Measurements from ENCODE around the gene RUNX2.

RUNX2 gene

GRCh38 chr6:45705137-45705855 is 377.2 kb downstream of the RUNX2 start:
- no peak for DNase-seq (ENCODE audit: low read depth)

DNA sequence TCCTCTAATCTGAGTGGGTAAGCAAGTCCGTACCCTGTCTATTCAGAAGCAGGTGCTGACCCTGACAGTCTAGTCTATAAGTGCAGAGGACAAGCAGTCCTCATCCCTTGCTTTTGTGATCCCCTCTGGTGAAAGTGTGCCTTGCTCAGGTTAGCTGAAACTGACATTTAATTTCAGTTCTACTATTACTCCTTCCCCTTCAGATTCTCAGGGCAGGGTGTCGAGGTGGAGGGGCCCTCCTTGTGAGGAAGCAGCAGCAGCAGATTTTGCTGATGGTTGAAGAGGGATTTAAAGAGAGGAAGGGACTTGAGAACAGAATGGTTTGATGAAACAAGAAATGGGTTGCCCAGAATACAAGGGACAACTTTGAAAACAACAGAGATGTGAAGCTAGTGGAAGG is 378.2 kb downstream of the RUNX2 start:
- DNase-seq (ENCODE audit: low read depth): no peak

GRCh38 chr6:45707176-45707575 is 379.0 kb downstream of the RUNX2 start:
- DNase-seq (ENCODE audit: low read depth): no peak

- DNase-seq (ENCODE audit: low read depth): no peak
Observed at GRCh38 chr6:45709781-45710220, 381.7 kb downstream of the RUNX2 start.

DNA sequence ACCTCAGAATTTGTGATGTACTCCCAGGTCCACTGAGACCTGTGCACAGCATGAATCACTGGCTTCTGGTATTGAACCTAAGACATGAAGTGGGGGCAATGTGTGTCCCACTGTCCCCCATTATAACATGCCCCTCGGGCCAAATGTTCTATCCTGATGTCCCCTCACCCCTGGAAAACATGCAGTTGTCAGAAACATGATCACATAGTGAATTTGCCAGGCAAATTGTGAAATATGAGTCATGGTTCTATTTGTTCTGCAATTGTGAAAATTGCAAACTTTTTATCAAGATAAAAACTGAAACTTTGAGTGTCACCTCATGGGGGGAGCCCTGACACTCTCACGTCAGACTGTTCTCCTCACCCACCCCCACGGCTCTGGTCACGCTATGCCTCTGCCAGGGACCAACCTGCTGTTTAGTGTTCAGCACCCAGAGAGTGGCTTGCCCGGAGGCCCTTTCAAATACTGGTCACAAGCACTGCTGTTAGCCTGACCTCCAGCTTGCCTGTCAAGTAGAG is 382.2 kb downstream of the RUNX2 start:
- peak; percentile 82 for DNase-seq (ENCODE audit: low read depth)

DNA sequence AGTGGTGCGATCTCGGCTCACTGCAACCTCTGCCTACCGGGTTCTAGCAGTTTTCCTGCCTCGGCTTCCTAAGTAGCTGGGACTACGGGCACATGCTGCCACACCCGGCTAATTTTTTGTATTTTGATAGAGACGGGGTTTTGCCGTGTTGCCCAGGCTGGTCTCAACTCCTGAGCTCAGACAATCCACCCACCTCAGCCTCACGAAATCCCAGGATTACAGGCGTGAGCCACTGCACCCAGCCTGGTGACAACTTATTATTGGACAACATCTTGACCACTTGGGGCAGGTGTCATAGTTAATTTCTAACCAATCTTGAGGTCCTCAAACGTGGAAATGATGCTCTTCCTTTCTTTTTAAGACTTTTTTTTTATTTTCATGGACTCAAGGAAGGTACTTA is 383.9 kb downstream of the RUNX2 start:
- DNase-seq (ENCODE audit: low read depth): no peak

- DNase-seq (ENCODE audit: low read depth): no peak
Observed at GRCh38 chr6:45712786-45713185, 384.7 kb downstream of the RUNX2 start.
